GM23248 (cell line): ENCODE results near the gene PDCD10.

ENCODE experiments used
- EZH2 ChIP-seq: fragments of 200-600 bp; sonication (generic); IDR thresholded peaks from 2 replicates; pipeline ENCODE4 v1.6.1; 2018; ENCODE audit warnings: antibody characterized with exemption, mild to moderate bottlenecking; ENCODE audit not compliant: insufficient read depth, poor library complexity, severe bottlenecking
- EZH2phosphoT487 ChIP-seq: fragments of 200-600 bp; sonication (generic); IDR thresholded peaks from 2 replicates; pipeline ENCODE4 v1.6.1; 2018; ENCODE audit warnings: antibody characterized with exemption, moderate library complexity, mild to moderate bottlenecking, low read depth; ENCODE audit not compliant: insufficient read depth

DNA sequence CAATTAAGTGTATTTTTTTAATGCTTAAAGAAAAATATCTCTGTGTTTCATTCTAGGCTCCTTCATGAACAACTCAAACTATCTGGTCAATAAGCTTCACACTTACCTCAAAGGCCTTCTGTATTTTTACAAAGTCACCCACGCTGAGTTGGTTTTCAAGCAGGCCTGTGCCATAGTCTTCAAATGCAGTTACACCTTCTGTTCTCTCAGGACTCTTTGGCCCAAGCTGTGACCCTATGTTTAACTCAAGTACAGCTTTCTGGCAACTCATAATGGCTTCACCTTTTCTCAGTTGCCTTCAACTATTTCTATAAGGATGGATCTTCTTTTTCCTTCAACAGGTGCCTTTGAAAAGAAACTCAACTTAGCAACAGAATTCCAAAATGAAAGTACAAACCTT, 81.5 kb downstream of the PDCD10 start:
- TF ChIP-seq EZH2 (no peak), EZH2phosphoT487 (no peak)
